ENCODE results near the gene CTPS1.

CTPS1 gene

GRCh38 chr1:41003127-41003639 lies 23.7 kb downstream of the CTPS1 start:
- no peak for DNase-seq

DNA sequence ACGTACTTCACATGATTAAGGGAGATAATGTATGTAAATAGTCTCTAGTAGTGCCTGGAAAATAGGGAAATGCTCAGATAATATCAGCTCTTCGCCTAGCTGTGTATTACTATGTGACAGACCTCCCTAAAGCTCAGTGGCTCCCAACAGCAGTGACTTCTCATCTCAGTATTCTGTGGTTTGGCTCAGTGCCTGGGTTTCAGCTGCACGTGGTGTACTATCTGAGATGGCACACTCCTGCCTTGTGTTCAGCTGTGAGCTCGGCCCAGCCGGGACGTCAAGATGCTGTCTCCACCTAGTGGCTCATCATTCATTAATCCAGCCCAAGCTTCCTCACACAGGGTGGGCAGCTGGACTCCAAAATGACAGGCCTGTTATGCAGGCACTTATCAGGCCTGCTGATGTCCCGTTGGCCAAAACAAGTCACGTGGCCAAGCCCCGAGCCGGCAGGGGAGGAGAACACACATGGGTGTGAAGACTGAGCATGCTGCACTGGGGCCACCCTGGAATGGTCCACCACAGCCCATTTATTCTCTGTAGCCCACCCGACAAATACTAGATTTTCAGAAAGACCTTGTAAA lies 24.2 kb downstream of the CTPS1 start:
- peak; percentile 88 for DNase-seq

DNA sequence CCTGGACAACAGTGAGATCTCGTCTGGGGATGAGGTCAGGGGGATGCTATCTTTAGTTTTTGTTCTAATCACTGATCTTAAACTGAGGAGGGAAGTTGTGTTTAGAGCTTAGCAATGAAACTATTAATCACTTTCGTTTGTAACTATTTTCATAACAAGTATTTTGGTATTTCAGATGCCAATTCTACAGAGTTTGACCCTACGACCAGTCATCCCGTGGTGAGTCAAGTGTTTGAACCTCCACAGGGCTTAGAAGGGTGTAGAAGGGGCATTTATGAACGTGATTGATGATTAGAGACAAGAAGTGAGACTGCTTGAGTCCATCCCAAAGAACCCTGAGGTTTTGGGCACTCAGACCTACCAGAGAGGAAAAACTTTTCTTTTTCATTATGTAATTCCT lies 26.4 kb downstream of the CTPS1 start:
- no peak for DNase-seq

- DNase-seq: no peak
Measured at GRCh38 chr1:41006942-41007865, 27.7 kb downstream of the CTPS1 start.

GRCh38 chr1:41009466-41009865 lies 30.0 kb downstream of the CTPS1 start:
- DNase-seq: no peak

GRCh38 chr1:41010345-41010744 lies 30.8 kb downstream of the CTPS1 start:
- DNase-seq: no peak

- DNase-seq: no peak
Measured at GRCh38 chr1:41013024-41013423, 33.5 kb downstream of the CTPS1 start.

DNA sequence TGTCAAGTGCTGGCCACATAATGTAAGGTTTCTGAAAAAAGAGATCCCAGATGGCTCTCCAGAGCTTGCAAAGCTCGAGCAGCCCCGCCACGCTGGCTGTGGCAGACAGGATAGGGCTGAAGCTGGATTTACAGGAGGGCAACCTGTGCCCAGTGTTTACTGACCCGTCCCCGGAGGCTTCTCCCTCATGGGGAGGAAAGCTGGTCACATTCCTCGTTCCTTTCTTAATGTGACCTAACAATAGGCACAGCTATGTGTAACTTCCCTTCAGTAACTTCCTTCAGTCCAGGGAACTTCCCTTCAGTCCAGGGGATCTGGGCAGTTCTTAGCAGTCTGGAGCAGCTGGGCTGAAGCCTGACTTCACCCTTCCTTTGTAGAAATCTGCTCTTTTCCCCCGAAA lies 34.3 kb downstream of the CTPS1 start:
- no peak for DNase-seq

- no peak for DNase-seq
Measured at GRCh38 chr1:41014871-41015270, 35.4 kb downstream of the CTPS1 start.

GRCh38 chr1:41015281-41015896 lies 35.9 kb downstream of the CTPS1 start:
- no peak for DNase-seq

- DNase-seq: no peak
Measured at GRCh38 chr1:41015897-41016470, 36.5 kb downstream of the CTPS1 start.

- no peak for DNase-seq
Measured at GRCh38 chr1:41017141-41018017, 37.9 kb downstream of the CTPS1 start.

DNA sequence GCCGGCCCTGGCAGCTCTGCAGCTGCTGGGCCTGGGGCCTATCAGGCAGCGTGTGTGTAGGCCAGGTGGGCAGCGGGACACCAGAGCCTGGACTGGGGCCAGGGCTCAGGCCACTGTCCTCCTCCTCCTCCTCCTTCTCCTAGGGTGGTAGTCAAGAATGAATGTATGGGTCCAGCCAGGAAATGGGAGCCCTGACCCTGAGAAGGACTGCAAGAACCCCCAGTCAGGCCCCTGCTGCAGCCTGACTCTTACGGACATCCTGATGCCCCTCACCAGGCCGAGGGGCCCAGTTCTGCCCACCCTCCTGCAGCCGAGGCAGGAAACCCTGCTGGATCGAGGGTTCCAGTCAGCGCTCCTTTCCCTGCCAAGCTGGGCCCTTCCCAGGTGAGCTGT lies 38.5 kb downstream of the CTPS1 start:
- no peak for DNase-seq

DNA sequence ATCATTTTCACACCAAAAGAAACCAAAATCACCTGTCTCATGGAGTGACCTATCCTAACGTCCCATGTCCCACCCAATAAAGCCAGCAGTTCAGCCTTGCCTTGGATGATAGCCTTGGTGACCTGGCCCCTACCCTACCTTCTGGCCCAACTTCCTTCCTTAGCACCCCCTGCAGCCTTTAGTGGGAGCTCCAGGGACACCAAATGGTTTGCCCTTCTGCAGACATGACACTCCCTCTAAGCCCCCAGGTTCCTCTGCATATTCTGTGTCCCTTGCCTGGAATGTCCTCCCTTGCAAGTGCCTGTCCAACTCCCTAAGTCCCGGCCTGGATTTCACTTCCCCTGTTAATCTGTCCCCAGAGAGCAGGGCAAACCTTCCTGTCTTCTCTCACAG lies 39.9 kb downstream of the CTPS1 start:
- DNase-seq: no peak

DNA sequence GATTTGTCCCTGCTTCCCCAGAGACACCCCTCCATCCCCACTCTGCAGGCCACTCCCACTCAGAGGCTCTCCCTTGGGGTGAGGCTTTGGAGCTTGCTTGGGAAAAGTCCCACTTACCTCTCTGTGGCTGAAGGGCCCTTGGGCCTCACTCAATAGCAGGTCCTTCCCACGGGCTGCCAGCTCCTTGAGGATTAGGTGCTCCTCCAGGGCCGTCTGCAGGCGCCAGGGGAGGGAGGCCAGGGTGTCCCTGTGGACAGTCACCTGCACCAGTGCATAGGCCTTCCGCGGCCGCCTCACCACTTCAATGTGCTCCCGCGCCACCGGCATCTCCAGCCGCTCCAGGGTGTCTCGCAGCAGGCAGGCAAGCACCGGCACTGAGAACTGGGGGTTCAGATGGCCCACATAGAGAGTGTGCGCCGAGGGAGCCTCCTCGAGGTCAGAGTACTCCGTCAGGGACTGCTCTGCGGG lies 40.6 kb downstream of the CTPS1 start:
- DNase-seq: no peak

DNA sequence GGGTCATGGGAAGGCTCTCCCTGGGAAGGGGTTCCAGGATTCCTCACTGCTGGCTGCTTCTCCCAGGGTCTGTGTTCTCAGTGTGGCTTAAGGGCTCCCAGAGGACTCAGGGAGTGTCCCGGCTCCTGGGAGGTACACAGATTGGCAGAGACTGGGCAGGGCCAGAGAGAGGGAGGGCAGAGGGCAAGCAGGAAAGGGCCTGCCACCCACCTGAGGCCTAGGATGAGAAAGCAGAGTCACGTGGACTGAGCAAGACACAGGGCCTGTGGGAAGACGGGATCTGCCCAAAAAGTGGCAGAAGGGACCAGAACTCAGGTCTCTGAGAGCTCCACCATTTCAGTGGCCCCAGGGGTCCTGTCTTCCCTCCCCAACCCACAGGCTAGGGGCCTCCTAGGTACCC lies 41.2 kb downstream of the CTPS1 start:
- no peak for DNase-seq

GRCh38 chr1:41021526-41022308 lies 42.2 kb downstream of the CTPS1 start, which contains the start of gene SLFNL1:
TSS of gene SLFNL1 (minus strand) at chr1:41021725. CDS start at chr1:41020660, 1,065 bp downstream.
- no peak for DNase-seq

GRCh38 chr1:41022424-41022823 lies 42.9 kb downstream of the CTPS1 start:
- DNase-seq: no peak

DNA sequence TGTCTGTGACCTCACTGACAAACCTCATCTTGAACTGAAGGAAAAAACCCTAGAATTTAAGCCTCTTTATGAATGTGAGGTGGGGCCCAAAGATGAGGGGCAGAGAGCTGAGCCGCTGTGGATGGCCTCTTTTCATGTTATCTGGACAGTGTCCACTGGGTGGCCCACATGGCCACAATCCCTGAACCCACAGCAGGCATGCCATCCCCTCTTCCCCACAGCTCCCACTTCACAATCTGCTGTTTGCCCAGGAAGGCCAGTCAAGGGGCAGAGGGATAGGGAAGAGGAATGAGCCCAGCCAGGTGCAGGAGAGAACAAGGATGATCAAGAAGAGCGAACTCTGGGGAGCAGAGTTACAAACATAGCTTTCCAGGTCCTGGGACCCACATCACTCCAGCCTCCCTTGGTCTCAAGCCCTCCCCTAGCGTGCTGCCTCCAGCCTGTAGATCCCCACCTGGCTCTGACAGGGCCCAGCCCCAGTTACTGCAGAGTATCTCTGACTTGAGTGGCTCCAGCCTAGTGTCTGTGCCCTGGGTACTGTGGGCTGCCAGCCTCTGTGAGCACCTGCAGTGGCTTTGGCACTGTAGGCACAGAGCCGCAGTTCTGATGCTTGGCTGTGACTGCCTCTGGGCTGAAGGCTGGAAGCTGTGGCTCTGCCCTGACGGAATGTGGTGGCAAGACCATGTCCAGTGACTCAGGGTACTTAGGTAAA lies 43.9 kb downstream of the CTPS1 start:
- no peak for DNase-seq

DNA sequence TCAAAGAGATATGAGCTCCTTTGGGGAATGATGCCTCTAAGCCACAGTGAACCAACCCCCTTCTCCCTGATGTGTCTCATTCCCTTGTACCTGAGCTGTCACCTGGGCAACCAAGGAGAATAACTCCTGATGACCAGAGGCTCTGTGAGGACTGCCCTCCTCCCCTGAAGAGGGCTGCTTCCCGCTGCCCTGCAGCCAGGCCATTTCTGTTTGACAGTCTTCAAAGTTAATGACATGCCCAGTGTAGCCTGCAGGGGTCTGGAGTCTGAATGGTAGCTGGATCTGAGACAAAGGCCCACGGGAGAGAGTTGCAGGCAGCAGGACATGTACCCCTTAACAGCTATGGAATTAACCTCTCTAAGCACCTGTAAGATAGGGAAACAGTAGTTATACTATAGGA lies 45.5 kb downstream of the CTPS1 start:
- no peak for DNase-seq

All from NCI-H526 treated with DMSO at 0.1 percent for 48 hours (cell line).